HepG2 (cell line): ENCODE results near the gene LRRC45. TPM values are rescaled to one million over a fixed set of nuclear protein-coding genes. Genes with fewer than 3 reads are reported as not detected.
A peak's percentile ranks its signal among the peaks of the same experiment; 100 is the strongest.

Experiments used
- ARID5B ChIP-seq: IDR thresholded peaks from 2 replicates; pipeline ENCODE4 v1.4.0; 2020; ENCODE audit warnings: mild to moderate bottlenecking, missing genetic modification reagents
- FOXM1 ChIP-seq: sonication (generic); formaldehyde crosslinking; IDR thresholded peaks from 2 replicates; pipeline ENCODE4 v1.5.0; 2020; ENCODE audit warnings: missing genetic modification reagents
- HOXA7 ChIP-seq: sonication (generic); formaldehyde crosslinking; IDR thresholded peaks from 2 replicates; pipeline ENCODE4 v1.8.1; 2022; ENCODE audit warnings: mild to moderate bottlenecking, missing genetic modification reagents, moderate library complexity
- HOXD1 ChIP-seq: sonication (generic); formaldehyde crosslinking; IDR thresholded peaks from 2 replicates; pipeline ENCODE4 v1.5.0; 2020; ENCODE audit warnings: missing genetic modification reagents
- KLF6 ChIP-seq: IDR thresholded peaks from 2 replicates; pipeline ENCODE4 v1.8.0; 2016; ENCODE audit warnings: missing biosample characterization, missing genetic modification reagents
- NR0B2 ChIP-seq: sonication (generic); formaldehyde crosslinking; IDR thresholded peaks from 2 replicates; pipeline ENCODE4 v1.4.0; 2020; ENCODE audit warnings: mild to moderate bottlenecking, missing genetic modification reagents
- NR2F2 ChIP-seq: IDR thresholded peaks from 2 replicates; pipeline ENCODE4 v1.6.1; 2012; ENCODE audit warnings: low read depth, inconsistent platforms, borderline replicate concordance
- TOE1 ChIP-seq: sonication (generic); formaldehyde crosslinking; IDR thresholded peaks from 2 replicates; pipeline ENCODE4 v1.4.0; 2020; ENCODE audit warnings: mild to moderate bottlenecking, missing genetic modification reagents
- ZHX2 ChIP-seq, 2 experiments: sonication (generic) in 1 of 2; formaldehyde crosslinking in 1 of 2; IDR thresholded peaks; 2 replicates each; pipeline versions ENCODE4 v1.6.1 to v1.9.0; 2014 to 2022; ENCODE audit warnings: antibody characterized with exemption in 1 of 2, borderline replicate concordance in 1 of 2, inconsistent platforms in 1 of 2, low read depth in 1 of 2, missing genetic modification reagents in 1 of 2
- ZKSCAN8 ChIP-seq: IDR thresholded peaks from 2 replicates; pipeline ENCODE4 v1.6.1; 2016; ENCODE audit warnings: borderline replicate concordance, missing genetic modification reagents, missing compliant biosample characterization
- ZNF101 ChIP-seq: sonication (generic); formaldehyde crosslinking; IDR thresholded peaks from 2 replicates; pipeline ENCODE4 v1.4.0; 2020; ENCODE audit warnings: mild to moderate bottlenecking, low read depth, missing genetic modification reagents, borderline replicate concordance
- ZNF232 ChIP-seq: sonication (generic); formaldehyde crosslinking; IDR thresholded peaks from 2 replicates; pipeline ENCODE4 v1.4.0; 2020; ENCODE audit warnings: missing genetic modification reagents, borderline replicate concordance
- ZNF354B ChIP-seq: sonication (generic); formaldehyde crosslinking; IDR thresholded peaks from 2 replicates; pipeline ENCODE4 v1.8.0; 2022; ENCODE audit warnings: mild to moderate bottlenecking, missing genetic modification reagents
- ZNF878 ChIP-seq: sonication (generic); formaldehyde crosslinking; IDR thresholded peaks from 2 replicates; pipeline ENCODE4 v1.8.1; 2023; ENCODE audit warnings: mild to moderate bottlenecking, missing genetic modification reagents, moderate library complexity
- polyA plus RNA-seq, 8 experiments: library from polyadenylated mRNA; depleted of rRNA in 3 of 8; stranded (reverse) in 7 of 8; unstranded in 1 of 8; fragments of >200 nt; fragmentation: Illumina TruSeq in 4 of 8; extraction: Trizol in 4 of 8; gene quantifications; 2 replicates each; pipeline versions ENCODE4 v1.2.1 to v1.2.3, GENCODE V29; 2011 to 2016; ENCODE audit warnings: low read depth in 4 of 8, missing spikeins in 1 of 8, mixed read lengths in 1 of 8; ENCODE audit not compliant: insufficient read depth in 1 of 8
- total RNA-seq, 5 experiments: library from RNA; depleted of rRNA; stranded (reverse); fragments of >200 nt; fragmentation: Illumina TruSeq; extraction: Trizol; gene quantifications; 2 replicates each; pipeline ENCODE4 v1.2.3, GENCODE V29; 2016; ENCODE audit warnings: low read depth in 1 of 5
- TF ChIP-seq, protein P1 (sequence below): sonication (generic); formaldehyde crosslinking; IDR thresholded peaks from 2 replicates; pipeline ENCODE4 v1.4.0; 2020; ENCODE audit warnings: missing genetic modification reagents, low read depth, mild to moderate bottlenecking, borderline replicate concordance

LRRC45 gene
- total and polyA plus RNA-seq, 2 of the 13 experiments (the other 11 are each of a cell fraction or from before 2014, with no cell fraction given): 11.6 to 48.1 TPM

DNA sequence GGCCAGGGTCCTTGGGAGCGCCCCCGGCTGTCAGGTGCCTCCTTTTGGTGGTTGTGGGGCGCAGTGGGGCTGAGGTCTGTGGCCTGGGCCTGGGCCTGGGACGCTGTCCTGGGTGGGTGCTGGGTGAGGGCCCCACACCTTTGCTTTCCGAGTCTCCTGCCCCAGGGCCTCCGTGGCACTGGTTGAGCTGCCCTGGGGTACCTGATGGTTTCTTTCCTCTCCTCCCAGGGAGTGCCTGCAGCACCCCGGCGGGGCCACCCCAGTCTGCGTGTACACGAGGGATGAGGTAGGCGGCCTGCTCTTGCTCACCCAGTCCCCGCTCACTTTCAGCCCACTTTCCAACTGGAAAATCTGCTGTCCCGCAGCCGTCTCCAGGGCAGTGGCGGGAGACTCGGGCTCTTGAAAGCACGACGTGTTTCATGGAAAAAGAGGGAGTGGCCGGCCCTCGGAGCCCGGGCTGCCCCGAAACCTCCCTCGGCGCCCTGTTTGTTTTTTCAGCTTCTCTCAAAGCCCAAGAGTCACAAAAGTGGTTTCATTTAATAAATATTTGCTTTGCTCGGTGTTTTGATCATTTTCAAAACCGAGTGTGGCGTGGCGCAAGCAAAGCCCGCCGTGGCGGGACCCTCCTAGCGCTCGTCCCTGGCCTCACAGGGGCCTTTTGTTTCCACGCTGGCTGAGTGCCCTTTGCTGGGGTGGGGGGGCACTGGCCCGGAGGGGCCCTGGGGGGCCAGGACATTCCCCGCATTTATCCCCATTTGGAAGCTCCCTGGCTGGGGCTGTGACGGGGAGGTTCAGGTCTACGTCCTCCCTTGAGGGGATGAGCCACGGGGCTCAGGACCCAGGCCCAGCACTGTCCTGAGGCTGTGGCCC lies 28.3 kb upstream of the LRRC45 start (continued):
- TF ChIP-seq, protein P1, sequence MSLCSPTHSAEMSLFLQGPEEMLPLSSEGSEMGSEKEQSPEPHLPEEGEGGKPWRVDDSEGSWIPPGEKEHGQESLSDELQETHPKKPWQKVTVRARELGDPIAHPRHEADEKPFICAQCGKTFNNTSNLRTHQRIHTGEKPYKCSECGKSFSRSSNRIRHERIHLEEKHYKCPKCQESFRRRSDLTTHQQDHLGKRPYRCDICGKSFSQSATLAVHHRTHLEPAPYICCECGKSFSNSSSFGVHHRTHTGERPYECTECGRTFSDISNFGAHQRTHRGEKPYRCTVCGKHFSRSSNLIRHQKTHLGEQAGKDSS (CRISPR knock-in tag): peak; percentile 39; the same call in 1 of the 2 replicates
- TF ChIP-seq ZNF232 (CRISPR knock-in tag) (peak; percentile 38; the same call in 1 of the 2 replicates), NR2F2 (no peak), HOXD1 (peak; percentile 9; the same call in 1 of the 2 replicates), ZNF878 (CRISPR knock-in tag) (peak; percentile 93), ZNF101 (no peak), ZKSCAN8 (CRISPR knock-in tag) (peak; percentile 16; the same call in 1 of the 2 replicates), KLF6 (CRISPR knock-in tag) (0 out of 2 replicates have a peak, but pooled peaks have one; percentile 32), ARID5B (no peak; the same call in 1 of the 2 replicates), NR0B2 (CRISPR knock-in tag) (no peak; the same call in 1 of the 2 replicates), TOE1 (CRISPR knock-in tag) (no peak), ZNF354B (CRISPR knock-in tag) (no peak; the same call in 1 of the 2 replicates), HOXA7 (CRISPR knock-in tag) (no peak), FOXM1 (no peak), ZHX2 (IDR thresholded peaks at IDR 0.05; ENCODE audit: low read depth) (0 out of 2 replicates have a peak, but pooled peaks have one; percentile 22), ZHX2 (CRISPR knock-in tag; IDR thresholded peaks at IDR 0.05; ENCODE audit: borderline replicate concordance) (0 out of 2 replicates have a peak, but pooled peaks have one; percentile 71)
